ENCODE measurements around the gene SLC22A4.

GRCh38 chr5:132353486-132353995, 59.3 kb downstream of the SLC22A4 start:
- TF ChIP-seq CTCF (IDR thresholded peaks at IDR 0.05; ENCODE audit: low read depth, low read length) (no peak), POLR2A (IDR thresholded peaks at IDR 0.05; ENCODE audit: extremely low read depth, insufficient read length) (no peak), MAX (IDR thresholded peaks at IDR 0.05; ENCODE audit: low read depth, low read length) (no peak), MYC (IDR thresholded peaks at IDR 0.05; ENCODE audit: low read depth, low read length) (no peak)

All from NB4 (cell line).